Mucosa of stomach (tissue), 1 donor: ENCODE results near the gene CCNA2.

ENCODE experiments used
- H3K27me3 ChIP-seq: one replicate; pipeline ENCODE4 v1.7.0; 2013; ENCODE audit warnings: mild to moderate bottlenecking, low read length; ENCODE audit not compliant: control insufficient read depth, insufficient read depth
- H3K36me3 ChIP-seq: one replicate; pipeline ENCODE4 v1.7.0; 2013; ENCODE audit warnings: low read length; ENCODE audit not compliant: control insufficient read depth, insufficient read depth
- H3K4me1 ChIP-seq: one replicate; pipeline ENCODE4 v1.7.0; 2013; ENCODE audit warnings: mild to moderate bottlenecking, low read length; ENCODE audit not compliant: control insufficient read depth, insufficient read depth
- H3K4me3 ChIP-seq: one replicate; pipeline ENCODE4 v1.7.0; 2013; ENCODE audit warnings: low read length
- H3K9ac ChIP-seq: one replicate; pipeline ENCODE4 v1.7.0; 2013; ENCODE audit warnings: mild to moderate bottlenecking, low read length, moderate library complexity
- H3K9me3 ChIP-seq: one replicate; pipeline ENCODE4 v1.7.0; 2013; ENCODE audit warnings: mild to moderate bottlenecking, low read length, moderate library complexity; ENCODE audit not compliant: control insufficient read depth
- donor health status: Pancreatic carcinoma.

Gene CCNA2

GRCh38 chr4:121824171-121824527, 466 bp upstream of the CCNA2 start:
- peak overlapping the region; percentile 85 for H3K9ac ChIP-seq
- H3K4me1 ChIP-seq: no peaks in the 10 kb centered on the region
- H3K36me3 ChIP-seq: no peaks in the 10 kb centered on the region
- H3K4me3 ChIP-seq: peak overlapping the region; percentile 33
- no peaks in the 10 kb centered on the region for H3K9me3 ChIP-seq
- no peaks in the 10 kb centered on the region for H3K27me3 ChIP-seq

GRCh38 chr4:121822796-121823504, 733 bp downstream of the CCNA2 start:
- H3K4me1 ChIP-seq: no peaks in the 10 kb centered on the region
- peak overlapping the region; percentile 33 for H3K4me3 ChIP-seq
- H3K36me3 ChIP-seq: no peaks in the 10 kb centered on the region
- peak overlapping the region; percentile 85 for H3K9ac ChIP-seq
- no peaks in the 10 kb centered on the region for H3K27me3 ChIP-seq
- H3K9me3 ChIP-seq: no peaks in the 10 kb centered on the region

- Histone ChIP-seq H3K9ac (no peak overlapping the region), H3K36me3 (no peaks in the 10 kb centered on the region), H3K4me3 (no peak overlapping the region), H3K4me1 (no peaks in the 10 kb centered on the region), H3K27me3 (no peaks in the 10 kb centered on the region), H3K9me3 (no peaks in the 10 kb centered on the region)
Observed at GRCh38 chr4:121822047-121822446, 1.6 kb downstream of the CCNA2 start.

- Histone ChIP-seq H3K9me3 (no peaks in the 10 kb centered on the region), H3K4me1 (no peaks in the 10 kb centered on the region), H3K9ac (no peak overlapping the region), H3K36me3 (no peaks in the 10 kb centered on the region), H3K27me3 (no peaks in the 10 kb centered on the region), H3K4me3 (no peak overlapping the region)
Observed at GRCh38 chr4:121819216-121819965, 4.3 kb downstream of the CCNA2 start.

- Histone ChIP-seq H3K4me1 (no peaks in the 10 kb centered on the region), H3K9ac (no peak overlapping the region), H3K36me3 (no peaks in the 10 kb centered on the region), H3K4me3 (no peak overlapping the region), H3K27me3 (no peaks in the 10 kb centered on the region), H3K9me3 (no peaks in the 10 kb centered on the region)
Observed at GRCh38 chr4:121818215-121818614, 5.5 kb downstream of the CCNA2 start.

GRCh38 chr4:121817701-121818100, 6.0 kb downstream of the CCNA2 start:
- Histone ChIP-seq H3K36me3 (no peaks in the 10 kb centered on the region), H3K9me3 (no peaks in the 10 kb centered on the region), H3K4me1 (no peaks in the 10 kb centered on the region), H3K27me3 (no peaks in the 10 kb centered on the region), H3K4me3 (no peak overlapping the region), H3K9ac (no peak overlapping the region)

- Histone ChIP-seq H3K27me3 (no peaks in the 10 kb centered on the region), H3K4me1 (no peaks in the 10 kb centered on the region), H3K36me3 (no peaks in the 10 kb centered on the region), H3K9me3 (no peaks in the 10 kb centered on the region), H3K4me3 (no peak overlapping the region), H3K9ac (no peak overlapping the region)
Observed at GRCh38 chr4:121817006-121817405, 6.7 kb downstream of the CCNA2 start.

GRCh38 chr4:121814756-121815155, 8.9 kb downstream of the CCNA2 start:
- Histone ChIP-seq H3K27me3 (no peaks in the 10 kb centered on the region), H3K36me3 (no peaks in the 10 kb centered on the region), H3K9ac (no peak overlapping the region), H3K4me3 (no peak overlapping the region), H3K4me1 (no peaks in the 10 kb centered on the region), H3K9me3 (no peaks in the 10 kb centered on the region)

GRCh38 chr4:121811122-121811521, 12.6 kb downstream of the CCNA2 start:
- H3K27me3 ChIP-seq: no peaks in the 10 kb centered on the region
- H3K36me3 ChIP-seq: no peaks in the 10 kb centered on the region
- H3K4me1 ChIP-seq: no peaks in the 10 kb centered on the region
- H3K9me3 ChIP-seq: no peaks in the 10 kb centered on the region
- no peak overlapping the region for H3K4me3 ChIP-seq
- no peak overlapping the region for H3K9ac ChIP-seq

- no peak overlapping the region for H3K9ac ChIP-seq
- no peak overlapping the region for H3K4me3 ChIP-seq
- H3K4me1 ChIP-seq: no peaks in the 10 kb centered on the region
- H3K36me3 ChIP-seq: no peaks in the 10 kb centered on the region
- no peaks in the 10 kb centered on the region for H3K9me3 ChIP-seq
- no peaks in the 10 kb centered on the region for H3K27me3 ChIP-seq
Observed at GRCh38 chr4:121806411-121806810, 17.3 kb downstream of the CCNA2 start.

GRCh38 chr4:121801715-121802075, 22.0 kb downstream of the CCNA2 start:
- Histone ChIP-seq H3K9ac (peak overlapping the region; percentile 91), H3K27me3 (no peaks in the 10 kb centered on the region), H3K4me3 (peak overlapping the region; percentile 88), H3K4me1 (peaks cover 5% of the 10 kb centered on the region), H3K36me3 (no peaks in the 10 kb centered on the region), H3K9me3 (no peaks in the 10 kb centered on the region)

- peaks cover 5% of the 10 kb centered on the region for H3K4me1 ChIP-seq
- H3K27me3 ChIP-seq: no peaks in the 10 kb centered on the region
- H3K9me3 ChIP-seq: no peaks in the 10 kb centered on the region
- no peaks in the 10 kb centered on the region for H3K36me3 ChIP-seq
- peak within 1 kb of the TSS; percentile 91 for H3K9ac ChIP-seq
- peak within 1 kb of the TSS; percentile 88 for H3K4me3 ChIP-seq
Observed at GRCh38 chr4:121800961-121801714, 22.5 kb downstream of the CCNA2 start, which contains the start of gene EXOSC9. TSS of gene EXOSC9 (plus strand) at chr4:121801323. CDS start at chr4:121801425, 102 bp downstream.
